22Rv1 (cell line): ENCODE data around the gene UBE3B.
A peak's percentile ranks its signal among the peaks of the same experiment; 100 is the strongest.

Experiments
- H3K27ac ChIP-seq: fragments of 450-650 bp; 2 replicates; pipeline ENCODE4 v1.5.1; 2017
- ZFX ChIP-seq: fragments of 450-650 bp; IDR thresholded peaks from 2 replicates; pipeline ENCODE4 v1.6.1; 2017; ENCODE audit warnings: antibody characterized with exemption, borderline replicate concordance
- TF ChIP-seq, protein P1 (sequence below): fragments of 450-650 bp; IDR thresholded peaks from 2 replicates; pipeline ENCODE4 v1.5.1; 2017; ENCODE audit warnings: mild to moderate bottlenecking

Gene UBE3B

DNA sequence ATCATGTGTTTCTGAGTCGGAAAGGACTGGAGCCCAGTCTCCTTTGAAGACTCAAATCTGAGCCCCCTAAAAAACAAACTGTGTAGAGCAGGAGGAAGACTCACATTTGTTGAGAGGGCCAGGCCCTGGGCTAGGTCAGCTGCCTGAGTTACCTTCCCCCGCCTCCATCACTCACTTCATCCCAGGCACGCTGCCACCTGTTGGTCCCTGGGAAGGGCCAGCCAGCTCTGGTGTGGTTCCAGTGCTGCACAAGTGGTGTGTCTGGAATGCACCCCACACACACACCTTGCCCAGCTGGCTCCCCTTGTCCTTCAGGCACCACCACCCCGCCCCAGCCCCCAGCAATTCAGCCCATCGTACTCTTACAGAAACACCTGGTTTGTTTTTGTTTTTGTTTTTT lies 105.2 kb downstream of the UBE3B start:
- TF ChIP-seq, protein P1, sequence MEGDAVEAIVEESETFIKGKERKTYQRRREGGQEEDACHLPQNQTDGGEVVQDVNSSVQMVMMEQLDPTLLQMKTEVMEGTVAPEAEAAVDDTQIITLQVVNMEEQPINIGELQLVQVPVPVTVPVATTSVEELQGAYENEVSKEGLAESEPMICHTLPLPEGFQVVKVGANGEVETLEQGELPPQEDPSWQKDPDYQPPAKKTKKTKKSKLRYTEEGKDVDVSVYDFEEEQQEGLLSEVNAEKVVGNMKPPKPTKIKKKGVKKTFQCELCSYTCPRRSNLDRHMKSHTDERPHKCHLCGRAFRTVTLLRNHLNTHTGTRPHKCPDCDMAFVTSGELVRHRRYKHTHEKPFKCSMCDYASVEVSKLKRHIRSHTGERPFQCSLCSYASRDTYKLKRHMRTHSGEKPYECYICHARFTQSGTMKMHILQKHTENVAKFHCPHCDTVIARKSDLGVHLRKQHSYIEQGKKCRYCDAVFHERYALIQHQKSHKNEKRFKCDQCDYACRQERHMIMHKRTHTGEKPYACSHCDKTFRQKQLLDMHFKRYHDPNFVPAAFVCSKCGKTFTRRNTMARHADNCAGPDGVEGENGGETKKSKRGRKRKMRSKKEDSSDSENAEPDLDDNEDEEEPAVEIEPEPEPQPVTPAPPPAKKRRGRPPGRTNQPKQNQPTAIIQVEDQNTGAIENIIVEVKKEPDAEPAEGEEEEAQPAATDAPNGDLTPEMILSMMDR, result peak; percentile 17; the same call in 1 of the 2 replicates
- no peak for TF ChIP-seq ZFX
- H3K27ac ChIP-seq, result no peak overlapping the region

DNA sequence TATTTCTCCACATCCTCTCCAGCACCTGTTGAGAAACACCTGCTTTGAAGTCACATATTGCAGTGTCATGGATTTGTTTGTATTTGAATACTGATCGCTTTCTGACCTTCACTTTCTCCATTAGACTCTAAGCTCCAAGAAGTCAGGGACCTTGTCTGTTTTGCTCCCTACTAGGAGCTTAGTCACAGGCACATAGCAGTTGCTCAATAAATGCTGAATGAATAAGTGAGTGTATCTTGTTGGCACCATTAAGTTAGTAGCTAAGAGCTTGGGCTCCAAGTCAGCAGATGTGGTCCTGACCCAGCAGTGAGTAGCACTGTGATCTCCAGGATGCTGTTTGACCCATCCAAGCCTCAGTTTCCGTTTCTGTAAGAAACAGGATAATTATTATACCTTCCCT lies 106.3 kb downstream of the UBE3B start:
- H3K27ac ChIP-seq, result no peak overlapping the region
- TF ChIP-seq ZFX, result no peak
- TF ChIP-seq, protein P1, result no peak
